ENCODE results near the gene MAP6. TPM values are rescaled to one million over a fixed set of nuclear protein-coding genes. Genes with fewer than 3 reads are reported as not detected.
A peak's percentile ranks its signal among the peaks of the same experiment; 100 is the strongest.
"Not testable (repeated sequence)": the region's sequence is repeated elsewhere in the genome, so short reads cannot be mapped to it uniquely, and the experiment has no call there.

MAP6 gene
- total RNA-seq = 7.2 TPM
- long read RNA-seq, full-length matches to known transcripts = 19 of 21 reads
- long read RNA-seq, partial matches to known transcripts = 1 of 21 reads
- long read RNA-seq, other reads (novel, unspliced or antisense) = 1 of 21 reads

DNA sequence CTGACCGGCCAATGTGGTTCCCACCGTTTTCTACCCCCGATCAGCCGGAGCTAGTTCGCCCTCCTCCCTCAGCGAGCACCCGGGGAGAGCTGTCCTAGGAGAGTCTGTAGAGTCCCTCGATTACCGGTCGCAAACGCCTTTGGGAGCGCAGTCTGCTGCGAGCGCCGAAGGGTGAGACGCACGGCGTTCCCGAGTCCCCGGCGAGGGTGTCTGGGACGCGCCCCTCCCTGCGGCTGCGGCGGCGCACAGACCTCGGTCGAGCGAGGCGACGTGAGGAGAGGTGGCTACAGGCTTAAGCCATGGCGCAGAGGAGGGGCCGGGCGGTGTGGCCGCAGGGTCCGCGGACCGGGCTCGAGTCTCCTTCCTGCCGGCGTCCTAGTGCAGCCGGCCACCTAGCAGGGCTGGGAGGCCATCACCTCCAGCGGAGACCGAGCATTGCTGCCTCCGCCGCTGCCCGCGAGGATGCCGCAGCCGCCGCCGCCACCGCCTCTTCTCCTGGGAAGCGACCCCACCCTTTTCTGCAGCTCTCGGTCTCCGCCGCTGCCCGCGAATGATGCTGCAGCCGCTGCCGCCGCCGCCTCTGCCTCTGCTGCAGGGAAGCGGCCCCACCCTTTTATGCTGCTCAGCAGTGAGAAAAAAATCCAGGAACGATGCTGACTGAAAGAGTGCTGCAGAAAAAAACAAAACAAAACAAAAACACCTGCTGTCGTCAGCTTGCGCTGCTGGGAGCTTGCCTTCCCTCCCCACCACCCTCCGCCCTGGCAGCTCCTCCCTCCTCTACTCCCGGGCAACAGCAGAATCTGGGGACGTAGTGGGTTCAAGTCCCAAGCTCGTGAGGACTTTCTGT lies at the start of gene MAP6:
Gene MAP6, minus strand, starts transcription at position 588 of the 847 bp plus-strand sequence. CDS start 669 bp downstream, outside the sequence.
- no peak for DNase-seq (ENCODE audit: low spot score)
- intact Hi-C loops (cut with DNase I) = loop anchor here (5.0 kb wide), 1 partner anchor 76 kb away; no protein-coding TSS in a partner anchor

DNA sequence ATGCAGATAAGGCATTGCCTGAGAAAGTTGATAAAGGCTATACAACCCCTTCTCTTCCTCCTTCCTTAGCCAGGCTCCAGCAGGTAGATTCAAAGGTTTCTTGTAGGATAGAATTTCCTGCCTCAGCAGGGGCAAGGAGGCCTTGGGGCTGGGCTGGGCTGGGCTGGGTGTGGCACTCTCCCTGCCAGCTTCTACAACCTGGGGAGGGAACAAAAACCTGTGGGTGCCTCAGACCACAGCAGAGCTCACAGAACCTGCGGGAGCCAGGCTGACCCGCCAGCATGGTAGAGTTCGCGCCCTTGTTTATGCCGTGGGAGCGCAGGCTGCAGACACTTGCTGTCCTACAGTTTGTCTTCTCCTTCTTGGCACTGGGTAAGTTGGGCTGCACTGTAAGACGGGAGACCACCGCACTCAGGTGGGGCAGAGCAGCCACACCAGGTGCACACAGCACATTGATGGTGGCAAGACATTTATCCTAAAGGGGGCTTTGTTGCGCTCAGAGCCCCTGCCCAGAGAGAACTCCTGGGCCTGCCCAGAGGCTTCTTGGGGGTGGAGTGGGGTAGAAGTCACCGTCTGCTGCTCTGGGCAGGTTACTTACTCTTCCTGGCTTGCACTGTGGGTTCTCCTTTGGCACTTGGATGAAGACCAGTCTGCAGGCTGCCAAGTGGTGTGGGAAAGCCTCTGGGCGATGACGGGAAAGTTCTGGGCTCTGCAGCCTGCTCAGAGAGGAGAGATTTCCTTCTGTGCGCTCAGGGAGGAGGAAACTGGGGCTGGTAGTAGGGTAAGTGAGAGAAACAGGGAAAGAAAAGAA lies 49.0 kb upstream of the MAP6 start, which contains the start of gene MOGAT2:
Gene MOGAT2, plus strand, starts transcription at position 231 of the 811 bp plus-strand sequence. Its CDS starts 51 bp downstream, at position 282.
- intact Hi-C loops (cut with DNase I) = no loop called here
- DNase-seq (ENCODE audit: low spot score) = no peak

DNA sequence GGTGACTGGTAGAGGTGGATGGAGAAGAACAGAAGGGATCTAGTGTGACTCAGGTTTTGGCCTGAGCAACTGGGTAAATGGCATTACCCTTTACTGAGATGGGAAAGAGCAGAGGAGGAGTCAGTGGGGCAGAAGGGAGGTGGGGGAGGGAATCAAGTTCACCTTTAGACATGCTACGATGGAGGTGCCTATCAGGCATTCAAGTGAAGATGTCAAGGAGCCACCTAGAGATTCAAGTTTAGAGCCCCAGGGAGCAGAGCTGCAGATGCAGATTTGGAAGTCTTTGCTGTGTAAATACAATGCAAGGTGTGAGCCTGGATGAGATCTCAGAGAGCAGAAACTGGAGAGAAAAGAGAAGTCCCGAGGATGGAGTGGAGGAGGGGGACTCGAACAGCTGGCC lies 47.8 kb upstream of the MAP6 start:
- intact Hi-C loops (cut with DNase I) = no loop called here

DNA sequence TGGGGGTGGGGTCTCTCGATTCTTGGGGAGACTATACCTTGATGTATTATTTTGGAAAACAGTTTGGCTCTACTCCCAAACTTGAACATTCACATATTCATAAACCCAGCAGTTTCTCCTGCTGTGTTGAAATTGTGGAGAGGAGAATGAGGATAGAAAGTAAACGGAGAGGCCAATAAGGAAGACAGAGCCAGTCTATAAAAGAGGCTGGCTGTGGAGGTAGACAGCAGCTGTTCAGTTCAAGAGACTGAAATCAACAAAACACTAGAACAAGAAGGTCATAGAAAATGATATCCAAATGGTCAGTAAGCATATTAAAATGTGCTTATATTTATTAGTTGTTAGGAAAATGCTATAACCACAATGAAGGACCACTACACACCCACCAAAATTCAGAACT lies 46.9 kb upstream of the MAP6 start:
- DNase-seq (ENCODE audit: low spot score) = no peak
- intact Hi-C loops (cut with DNase I) = no loop called here

More for the DNA sequence above, 47.8 kb upstream of the MAP6 start:
- no peak for DNase-seq (ENCODE audit: low spot score)

DNA sequence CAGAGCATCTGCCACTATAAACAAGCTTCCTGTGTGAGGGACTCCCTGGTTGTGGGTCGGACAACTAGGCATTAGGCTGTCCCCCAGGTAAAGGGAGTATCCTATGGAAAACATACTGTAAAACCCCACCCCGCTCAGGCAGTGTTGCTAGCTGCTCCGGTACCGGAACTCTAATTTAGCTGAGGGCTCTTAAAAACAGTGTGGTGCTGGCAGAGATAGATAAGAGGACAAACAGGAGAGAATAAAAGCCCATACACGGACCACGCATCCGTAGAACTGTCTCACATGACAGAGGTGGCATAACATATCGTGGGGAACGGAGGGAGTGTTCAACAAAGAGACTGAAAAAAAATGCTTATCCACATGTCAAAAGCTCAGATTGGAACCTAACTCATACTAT lies 45.4 kb upstream of the MAP6 start:
- intact Hi-C loops (cut with DNase I) = no loop called here
- no peak for DNase-seq (ENCODE audit: low spot score)

DNA sequence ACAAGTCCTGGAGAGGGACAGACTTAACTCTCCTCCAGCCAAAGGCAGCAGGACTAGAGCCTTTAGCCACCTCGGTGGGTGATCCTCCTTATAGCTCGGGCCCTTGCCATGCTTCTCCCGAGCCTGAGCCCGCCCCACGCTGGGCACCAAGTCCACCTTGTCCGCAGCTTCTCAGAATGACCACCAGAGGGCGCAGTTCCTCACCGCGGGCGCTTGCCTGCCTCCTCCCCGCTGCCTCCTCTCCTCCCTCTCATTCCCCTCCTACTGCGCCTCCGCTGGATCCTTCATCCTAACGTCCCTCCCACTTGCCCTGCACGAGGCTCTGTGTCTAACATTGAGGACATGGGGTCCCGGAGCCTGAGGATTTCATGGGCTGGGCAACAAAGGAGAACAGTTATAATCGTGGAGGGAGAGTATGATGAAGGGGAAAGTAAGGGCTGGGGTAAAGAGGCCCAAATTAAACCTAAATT lies 37.5 kb upstream of the MAP6 start:
- peak; percentile 91 for DNase-seq (ENCODE audit: low spot score)
- intact Hi-C loops (cut with DNase I) = loop anchor here (5.0 kb wide), 2 partner anchors 86 to 159 kb away; no protein-coding TSS in a partner anchor

DNA sequence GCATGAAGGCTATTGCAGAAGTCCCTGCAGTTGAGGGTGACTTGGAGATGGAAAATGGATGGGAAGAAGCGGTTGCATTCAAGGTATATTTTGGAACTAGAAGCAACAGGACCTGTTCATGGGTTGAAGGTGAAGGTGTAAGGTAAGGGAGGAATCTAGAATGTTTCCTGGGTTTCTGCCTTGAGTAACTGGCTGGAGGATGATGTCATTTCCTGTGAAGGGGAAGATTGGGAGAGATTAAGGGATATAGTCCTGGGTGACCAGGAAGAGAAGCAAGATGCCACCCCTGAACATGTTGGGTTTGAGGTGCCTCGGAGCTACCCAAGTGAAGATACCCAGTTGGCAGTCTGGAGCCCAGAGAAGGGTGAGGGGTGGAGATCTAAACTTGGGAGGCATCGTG lies 36.7 kb upstream of the MAP6 start:
- DNase-seq (ENCODE audit: low spot score) = no peak
- intact Hi-C loops (cut with DNase I) = loop anchor here (5.0 kb wide), 2 partner anchors 87 to 158 kb away; no protein-coding TSS in a partner anchor

DNA sequence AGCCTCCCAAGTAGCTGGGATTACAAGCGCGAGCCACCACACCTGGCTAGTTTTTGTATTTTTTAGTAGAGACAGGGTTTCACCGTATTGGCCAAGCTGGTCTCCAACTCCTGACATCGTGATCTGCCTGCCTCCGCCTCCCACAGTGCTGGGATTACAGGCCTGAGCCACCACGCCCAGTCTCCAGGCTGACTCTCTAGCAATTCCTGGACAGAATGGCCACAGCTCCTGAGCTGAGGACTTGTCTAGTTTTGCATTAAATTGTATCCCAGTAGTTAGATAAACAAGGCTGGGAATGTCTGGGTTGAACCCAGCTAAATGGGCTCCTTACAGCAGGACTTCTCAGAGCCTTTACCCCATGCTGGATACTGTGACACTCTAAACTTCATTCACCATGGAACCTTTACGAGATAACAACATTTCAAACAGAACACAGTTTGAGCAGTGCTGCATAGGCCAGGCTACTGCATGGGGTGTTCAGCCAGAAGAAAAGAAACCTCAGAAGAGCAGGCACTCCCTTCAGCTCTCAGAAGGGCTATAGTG lies 34.9 kb upstream of the MAP6 start:
- no peak for DNase-seq (ENCODE audit: low spot score)
- intact Hi-C loops (cut with DNase I) = no loop called here

DNA sequence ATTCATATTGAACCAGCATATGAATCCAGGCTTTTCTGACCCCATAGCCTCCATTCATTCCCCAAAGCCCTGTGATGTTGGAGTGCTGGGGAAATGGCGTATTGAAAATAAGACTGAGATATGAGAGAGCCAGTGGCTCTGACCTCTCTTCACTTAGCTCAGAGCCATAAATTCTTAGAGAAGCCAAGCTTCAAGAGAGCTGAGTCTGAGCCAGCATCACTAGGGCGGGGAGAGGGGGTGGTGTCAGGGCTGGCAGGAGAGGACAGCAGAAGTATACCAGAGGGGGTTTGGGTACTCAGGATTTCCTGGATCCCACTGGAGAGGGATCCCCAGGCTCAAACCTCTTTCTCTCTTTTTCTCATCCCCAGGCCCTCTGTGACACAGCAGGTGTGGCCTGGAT lies 32.1 kb upstream of the MAP6 start:
- DNase-seq (ENCODE audit: low spot score) = no peak

DNA sequence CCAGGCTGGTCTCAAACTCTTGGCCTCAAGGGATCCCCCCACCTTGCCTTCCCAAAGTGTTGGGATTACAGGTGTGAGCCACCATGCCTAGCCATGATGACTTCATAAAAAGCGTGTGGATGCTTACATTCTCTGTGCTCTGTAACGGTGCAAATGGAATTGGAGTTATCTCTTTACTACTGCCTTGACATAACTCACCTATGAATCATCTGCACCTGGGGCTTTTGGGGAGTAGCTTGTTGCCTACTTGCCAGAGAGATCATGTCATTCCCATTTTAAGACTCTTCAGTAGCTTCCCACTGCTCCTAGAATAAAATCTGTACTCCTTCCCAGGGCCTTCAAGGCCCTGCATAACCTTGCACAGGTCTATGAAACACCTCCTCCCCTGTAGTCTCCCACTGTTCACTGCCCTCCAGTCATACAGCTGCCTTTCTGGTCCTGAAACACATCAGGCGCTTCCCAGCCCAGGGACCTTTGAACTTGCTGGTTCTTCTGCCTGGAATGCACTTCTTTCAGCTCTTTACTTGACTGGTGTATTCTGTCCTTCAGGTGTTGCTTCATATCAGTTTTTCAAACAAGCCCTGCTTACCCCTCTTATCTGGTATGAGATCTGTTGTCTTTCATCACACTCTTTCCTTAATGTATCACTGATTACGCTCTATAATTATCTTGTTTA lies 29.2 kb upstream of the MAP6 start:
- intact Hi-C loops (cut with DNase I) = no loop called here
- DNase-seq (ENCODE audit: low spot score) = no peak

More for the DNA sequence above, 32.1 kb upstream of the MAP6 start:
- intact Hi-C loops (cut with DNase I) = no loop called here

DNA sequence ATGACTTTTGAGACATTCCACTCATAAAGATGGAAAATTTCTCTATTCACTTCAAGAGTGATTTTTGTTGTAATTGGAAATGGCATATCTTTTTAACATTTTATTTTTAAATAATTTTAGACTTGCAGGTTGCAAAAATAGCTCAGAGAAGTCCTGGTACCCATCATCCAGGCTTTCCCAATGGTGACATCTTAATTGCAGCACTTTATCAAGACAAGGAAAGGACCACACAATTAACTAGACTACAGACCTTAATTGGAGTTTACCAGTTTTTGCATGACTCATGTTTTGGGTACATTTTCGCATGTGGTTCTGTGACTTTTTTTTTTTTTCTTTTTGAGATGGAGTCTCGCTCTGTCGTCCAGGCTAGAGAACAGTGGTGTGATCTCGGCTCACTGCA lies 23.0 kb upstream of the MAP6 start:
- DNase-seq (ENCODE audit: low spot score) = no peak
- intact Hi-C loops (cut with DNase I) = no loop called here

DNA sequence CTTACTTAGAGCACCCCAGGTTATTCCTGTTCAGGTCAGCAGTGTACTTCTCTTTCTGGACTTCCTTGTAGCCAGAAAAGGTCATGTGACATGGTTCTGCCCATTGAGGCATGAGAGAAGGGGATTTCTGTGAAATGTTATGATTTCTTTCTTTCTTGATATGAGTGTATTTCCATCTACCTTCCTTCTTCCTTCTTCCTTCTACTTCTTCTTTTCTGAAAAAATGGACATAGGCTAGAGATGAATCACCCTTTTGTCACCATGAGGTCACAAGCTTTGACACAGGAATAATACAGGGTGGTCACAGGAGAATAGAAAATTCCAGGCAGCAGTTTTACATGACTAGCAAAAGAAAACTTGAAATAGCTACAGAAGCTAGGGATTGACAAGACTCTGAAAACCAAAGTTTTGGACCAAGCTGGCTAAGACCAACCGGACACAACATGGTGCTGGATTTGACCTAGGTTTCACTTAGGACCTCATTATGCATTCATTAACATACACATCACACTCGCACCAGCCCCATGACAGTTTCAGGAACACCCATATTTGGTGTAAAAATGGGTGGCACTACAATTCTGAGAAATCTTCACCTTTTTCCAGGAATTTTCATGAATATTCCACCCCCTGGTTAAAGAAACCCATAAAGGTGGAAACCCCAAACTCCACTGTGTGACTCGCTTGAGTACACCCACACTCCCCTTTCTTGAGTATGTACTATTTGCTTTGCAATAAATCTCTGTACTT lies 21.2 kb upstream of the MAP6 start:
- DNase-seq (ENCODE audit: low spot score) = no peak
- intact Hi-C loops (cut with DNase I) = no loop called here

DNA sequence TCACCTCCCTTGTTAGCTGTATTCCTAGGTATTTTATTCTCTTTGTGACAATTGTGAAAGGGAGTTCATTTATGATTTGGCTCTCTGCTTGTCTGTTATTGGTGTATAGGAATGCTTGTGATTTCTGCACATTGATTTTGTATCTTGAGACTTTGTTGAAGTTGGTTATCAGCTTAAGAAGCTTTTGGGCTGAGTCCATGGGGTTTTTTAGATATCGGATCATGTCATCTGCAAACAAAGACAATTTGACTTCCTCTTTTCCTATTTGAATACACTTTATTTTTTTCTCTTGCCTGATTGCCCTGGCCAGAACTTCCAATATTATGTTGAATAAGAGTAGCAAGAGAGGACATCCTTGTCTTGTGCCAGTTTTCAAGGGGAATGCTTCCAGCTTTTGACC lies 15.0 kb upstream of the MAP6 start:
- DNase-seq (ENCODE audit: low spot score); intact Hi-C loops (cut with DNase I): not testable (repeated sequence)

DNA sequence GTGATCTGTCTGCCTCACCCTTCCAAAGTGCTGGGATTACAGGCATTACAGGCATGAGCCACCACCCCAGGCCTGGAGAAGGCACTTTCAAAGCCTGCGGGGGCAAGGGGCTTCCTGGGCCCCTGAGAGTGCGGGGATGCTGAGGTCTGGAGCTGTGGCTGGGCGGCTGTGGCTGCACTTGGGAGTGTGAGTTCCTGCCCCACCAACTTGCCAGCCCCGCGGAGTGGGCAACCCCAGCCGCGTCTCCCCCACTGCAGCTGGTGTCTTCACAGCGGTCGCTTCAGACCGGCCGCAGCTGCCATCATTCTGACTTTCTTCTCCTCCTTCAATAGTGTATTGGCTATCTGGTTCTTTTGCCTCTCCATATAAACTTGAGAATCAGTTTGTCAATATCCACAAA lies 10.7 kb upstream of the MAP6 start:
- no peak for DNase-seq (ENCODE audit: low spot score)
- intact Hi-C loops (cut with DNase I) = no loop called here

DNA sequence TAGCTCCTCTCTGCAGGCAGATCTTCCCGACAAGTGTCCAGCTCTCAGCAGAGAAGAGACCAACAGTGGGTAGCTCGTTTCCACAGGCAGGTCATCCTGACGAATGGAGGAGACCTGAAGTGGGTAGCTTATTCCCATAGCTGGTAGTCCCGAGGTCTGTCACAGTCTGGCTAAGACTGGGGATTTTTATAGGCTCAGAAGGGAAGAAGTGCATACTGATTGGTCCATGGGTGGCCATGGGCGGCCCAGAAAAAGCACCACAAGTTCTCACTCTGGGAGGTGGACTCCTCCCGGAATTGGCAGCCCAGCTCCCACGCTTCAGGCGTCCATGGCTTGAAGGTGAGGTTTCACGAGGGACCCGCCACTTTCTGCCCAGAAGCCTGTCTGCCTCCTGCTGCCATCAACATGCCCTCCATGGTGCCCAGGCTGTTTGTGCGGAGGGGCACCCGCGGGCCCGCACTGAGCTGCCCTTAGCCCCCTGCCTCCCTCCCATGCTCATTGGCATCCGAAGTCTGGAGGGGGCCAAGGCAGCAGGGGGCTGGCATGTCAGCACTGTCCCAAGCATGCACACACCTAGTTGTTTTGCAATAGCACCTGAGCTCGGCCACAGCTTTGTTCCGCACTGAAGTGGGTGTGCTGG lies 9.9 kb upstream of the MAP6 start:
- DNase-seq (ENCODE audit: low spot score) = no peak
- intact Hi-C loops (cut with DNase I) = no loop called here

DNA sequence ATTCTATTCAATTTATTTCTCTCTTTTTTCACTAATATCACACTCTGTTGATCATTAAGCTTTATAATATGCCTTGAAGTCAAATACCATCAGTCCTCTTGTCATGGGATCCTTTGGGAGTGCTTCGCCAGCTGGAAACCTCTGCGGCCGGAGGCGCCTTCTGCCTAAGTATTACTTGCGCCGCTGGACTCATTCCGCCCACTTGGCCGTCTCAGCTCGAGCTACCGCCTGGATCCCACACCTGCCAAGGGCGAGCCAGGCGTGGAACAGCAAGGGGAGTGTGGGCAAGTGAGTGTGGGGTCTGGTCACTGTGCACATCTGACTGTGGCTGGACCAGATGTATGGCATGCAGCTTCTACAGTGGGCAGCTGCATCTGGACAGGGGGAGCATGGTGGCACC lies 9.1 kb upstream of the MAP6 start:
- intact Hi-C loops (cut with DNase I) = no loop called here
- no peak for DNase-seq (ENCODE audit: low spot score)

DNA sequence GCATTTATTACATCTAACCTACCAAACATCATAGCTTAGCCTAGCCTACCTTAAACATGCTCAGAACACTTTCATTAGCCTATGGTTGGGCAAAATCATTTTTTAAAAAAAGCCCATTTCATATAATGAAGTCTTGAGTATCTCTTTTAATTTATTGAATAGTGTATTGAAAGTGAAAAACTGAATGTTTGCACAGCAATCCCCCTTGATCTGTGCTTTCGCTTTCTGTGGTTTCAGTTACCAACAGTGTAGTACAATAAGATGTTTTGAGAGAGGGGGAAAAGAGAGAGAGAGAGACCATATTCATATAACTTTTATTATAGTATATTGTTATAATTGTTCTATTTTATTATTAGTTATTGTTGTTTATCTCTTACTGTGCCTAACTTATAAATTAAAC lies 8.4 kb upstream of the MAP6 start:
- DNase-seq (ENCODE audit: low spot score) = no peak
- intact Hi-C loops (cut with DNase I) = no loop called here

DNA sequence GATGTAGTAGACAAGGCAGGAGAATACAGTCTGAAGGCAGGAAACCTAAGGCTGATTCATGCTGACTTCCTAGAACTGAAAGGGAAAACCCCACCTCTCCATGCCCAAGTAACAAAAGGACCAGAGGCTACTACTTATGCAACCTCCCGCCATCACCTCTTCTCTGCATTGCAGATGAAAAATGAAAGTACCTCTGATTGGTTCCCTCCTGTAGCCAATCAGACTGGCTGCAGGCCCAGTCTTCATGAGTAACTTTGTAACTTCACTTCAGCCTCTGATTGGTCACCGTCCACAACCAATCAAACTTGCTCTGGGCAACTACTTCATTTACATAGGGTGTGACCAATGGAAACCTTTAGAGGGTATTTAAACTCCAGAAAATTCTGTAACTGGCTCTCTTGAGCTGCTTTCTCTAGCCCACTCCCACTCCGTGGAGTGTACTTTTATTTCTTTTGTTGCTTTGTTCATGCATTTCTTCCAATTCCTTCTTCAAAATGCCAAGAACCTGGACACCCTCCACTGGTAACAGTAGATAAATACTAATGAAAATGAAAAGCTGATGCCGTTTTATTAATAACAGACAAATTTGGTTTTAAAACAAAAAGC lies 5.2 kb upstream of the MAP6 start:
- DNase-seq (ENCODE audit: low spot score) = no peak
- intact Hi-C loops (cut with DNase I) = no loop called here

Data from cardiac septum (tissue), 1 donor.